Stimulated activated CD4-positive, alpha-beta T cell treated with anti-CD3 and anti-CD28 coated beads, Interleukin-4, amount 100 ng/mL, for 4 hours (primary cell): Measurements from ENCODE around the gene ADAP1.

ENCODE experiments used
- DNase-seq, 2 experiments: peaks; one replicate each; pipeline ENCODE4 v3.0.0-alpha.2; 2020

ADAP1 gene

GRCh38 chr7:903921-904755, 50.3 kb downstream of the ADAP1 start:
- no peak for DNase-seq

- no peak for DNase-seq
Measured at GRCh38 chr7:902996-903395, 51.5 kb downstream of the ADAP1 start.

GRCh38 chr7:901388-902154, 52.9 kb downstream of the ADAP1 start:
- DNase-seq, result peak; percentile 27 to 52

GRCh38 chr7:901041-901387, 53.5 kb downstream of the ADAP1 start:
- DNase-seq, result no peak

- no peak for DNase-seq
Measured at GRCh38 chr7:900331-901040, 54.0 kb downstream of the ADAP1 start.

GRCh38 chr7:899806-900205, 54.7 kb downstream of the ADAP1 start:
- no peak for DNase-seq

- DNase-seq, result no peak
Measured at GRCh38 chr7:898855-899681, 55.4 kb downstream of the ADAP1 start.

- no peak for DNase-seq
Measured at GRCh38 chr7:898460-898854, 56.0 kb downstream of the ADAP1 start.

- no peak for DNase-seq
Measured at GRCh38 chr7:897771-898376, 56.6 kb downstream of the ADAP1 start.

- DNase-seq, result no peak
Measured at GRCh38 chr7:897086-897485, 57.4 kb downstream of the ADAP1 start.

- DNase-seq, result no peak
Measured at GRCh38 chr7:896346-897075, 58.0 kb downstream of the ADAP1 start.

- DNase-seq, result no peak
Measured at GRCh38 chr7:895451-896052, 58.9 kb downstream of the ADAP1 start.

- DNase-seq, result no peak
Measured at GRCh38 chr7:894927-895450, 59.5 kb downstream of the ADAP1 start.

- no peak for DNase-seq
Measured at GRCh38 chr7:894164-894867, 60.2 kb downstream of the ADAP1 start.

GRCh38 chr7:893686-894085, 60.8 kb downstream of the ADAP1 start:
- no peak for DNase-seq

- DNase-seq, result no peak
Measured at GRCh38 chr7:892648-893593, 61.6 kb downstream of the ADAP1 start.

GRCh38 chr7:891805-892204, 62.7 kb downstream of the ADAP1 start:
- DNase-seq, result no peak

GRCh38 chr7:891291-891690, 63.2 kb downstream of the ADAP1 start:
- DNase-seq, result no peak

GRCh38 chr7:890868-891267, 63.6 kb downstream of the ADAP1 start:
- no peak for DNase-seq
